K562 (cell line): ENCODE measurements around the gene SLC25A51. TPM values are rescaled to one million over a fixed set of nuclear protein-coding genes. Genes with fewer than 3 reads are reported as not detected.

Source experiments
- BRCA1 ChIP-seq, 2 experiments: fragments of 450-650 bp in 1 of 2; sonication (generic) in 1 of 2; formaldehyde crosslinking in 1 of 2; IDR thresholded peaks; 2 replicates each; pipeline versions ENCODE4 v1.5.0 to v1.6.1; 2017 to 2020; ENCODE audit warnings: mild to moderate bottlenecking in 1 of 2, missing genetic modification reagents in 1 of 2
- C11orf30 ChIP-seq: fragments of 450-650 bp; IDR thresholded peaks from 2 replicates; pipeline ENCODE4 v1.6.1; 2016; ENCODE audit warnings: low read depth, mild to moderate bottlenecking
- CXXC5 ChIP-seq: fragments of 250-450 bp; sonication (Bioruptor Pico); IDR thresholded peaks from 2 replicates; pipeline ENCODE4 v1.8.0; 2022; ENCODE audit warnings: inconsistent platforms, mild to moderate bottlenecking, moderate library complexity
- ESRRB ChIP-seq: fragments of 250-450 bp; sonication (Bioruptor Pico); IDR thresholded peaks from 2 replicates; pipeline ENCODE4 v1.5.0; 2020; ENCODE audit warnings: mild to moderate bottlenecking, moderate library complexity, borderline replicate concordance
- GATAD2B ChIP-seq: fragments of 450-650 bp; IDR thresholded peaks from 2 replicates; pipeline ENCODE4 v1.6.1; 2017; ENCODE audit warnings: mild to moderate bottlenecking, borderline replicate concordance
- HIVEP1 ChIP-seq: fragments of 250-450 bp; sonication (Bioruptor Pico); IDR thresholded peaks from 2 replicates; pipeline ENCODE4 v1.4.0; 2020; ENCODE audit warnings: mild to moderate bottlenecking
- IFI16 ChIP-seq: fragments of 250-450 bp; sonication (Bioruptor Pico); IDR thresholded peaks from 2 replicates; pipeline ENCODE4 v2.1.2; 2022; ENCODE audit warnings: mild to moderate bottlenecking, inconsistent platforms
- KAT8 ChIP-seq: fragments of 450-650 bp; IDR thresholded peaks from 2 replicates; pipeline ENCODE4 v1.6.1; 2016; ENCODE audit warnings: low read depth, mild to moderate bottlenecking
- PHB ChIP-seq: fragments of 250-450 bp; sonication (Bioruptor Pico); IDR thresholded peaks from 2 replicates; pipeline ENCODE4 v1.5.0; 2021
- SETDB1 ChIP-seq: IDR thresholded peaks from one replicate; pipeline ENCODE4 v1.6.1; 2012; ENCODE audit warnings: low read length, control low read depth, inconsistent platforms
- SMAD4 ChIP-seq: fragments of 250-450 bp; sonication (Bioruptor Pico); conservative IDR thresholded peaks from 2 replicates; pipeline ENCODE4 v1.8.0; 2021; ENCODE audit warnings: inconsistent platforms, mild to moderate bottlenecking, moderate library complexity
- SNIP1 ChIP-seq: fragments of 450-650 bp; IDR thresholded peaks from 2 replicates; pipeline ENCODE4 v1.7.1; 2017; ENCODE audit warnings: low read depth, mild to moderate bottlenecking
- SOX6 ChIP-seq: fragments of 450-650 bp; IDR thresholded peaks from 2 replicates; pipeline ENCODE4 v1.6.1; 2014; ENCODE audit warnings: mild to moderate bottlenecking
- SP2 ChIP-seq: IDR thresholded peaks from 2 replicates; pipeline ENCODE4 v1.6.1; 2011; ENCODE audit warnings: mild to moderate bottlenecking, low read depth, low read length, moderate library complexity; ENCODE audit not compliant: poor library complexity, severe bottlenecking; ENCODE audit errors: extremely low read depth
- SRSF9 ChIP-seq: fragments of 200-400 bp; formaldehyde crosslinking; IDR thresholded peaks from 2 replicates; pipeline ENCODE4 v1.6.1; 2017; ENCODE audit warnings: low read depth, low read length, borderline replicate concordance
- TAF9B ChIP-seq: fragments of 450-650 bp; IDR thresholded peaks from 2 replicates; pipeline ENCODE4 v1.6.1; 2018; ENCODE audit warnings: mild to moderate bottlenecking; ENCODE audit not compliant: partially characterized antibody
- TAL1 ChIP-seq: fragments of 450-650 bp; IDR thresholded peaks from 2 replicates; pipeline ENCODE4 v1.6.1; 2016; ENCODE audit warnings: mild to moderate bottlenecking
- TCF7L2 ChIP-seq: fragments of 150-350 bp; IDR thresholded peaks from 2 replicates; pipeline ENCODE4 v1.6.1; 2016; ENCODE audit warnings: low read depth, mild to moderate bottlenecking, low read length, moderate library complexity
- TEAD1 ChIP-seq, 2 experiments: fragments of 450-650 bp in 1 of 2; sonication (generic) in 1 of 2; formaldehyde crosslinking; IDR thresholded peaks; 2 replicates each; pipeline versions ENCODE4 v1.4.0 to v1.8.0; 2020 to 2022; ENCODE audit warnings: mild to moderate bottlenecking in 2 of 2, missing genetic modification reagents in 1 of 2
- ZNF239 ChIP-seq: fragments of 250-450 bp; sonication (Bioruptor Pico); IDR thresholded peaks from 2 replicates; pipeline ENCODE4 v1.4.0; 2020; ENCODE audit warnings: mild to moderate bottlenecking
- ZNF41 ChIP-seq: fragments of 250-450 bp; sonication (Bioruptor Pico); conservative IDR thresholded peaks from 2 replicates; pipeline ENCODE4 v1.4.0; 2020; ENCODE audit warnings: mild to moderate bottlenecking
- polyA plus RNA-seq, 8 experiments: library from polyadenylated mRNA; depleted of rRNA in 4 of 8; stranded (reverse) in 5 of 8; unstranded in 3 of 8; fragments of >200 nt; fragmentation: Nextera tagmentation in 2 of 8; fragmentation: Illumina TruSeq in 1 of 8; extraction: Ambion mirVana in 2 of 8; extraction: Trizol in 1 of 8; gene quantifications; 2 replicates each; pipeline versions ENCODE4 v1.2.1 to v1.2.3, GENCODE V29; 2011 to 2014; ENCODE audit warnings: inconsistent platforms in 1 of 8, missing spikeins in 1 of 8
- total RNA-seq, 7 experiments: library from RNA; depleted of rRNA in 6 of 7; stranded (reverse); fragments of >200 nt in 6 of 7; fragmentation: Illumina TruSeq in 2 of 7; extraction: Trizol in 2 of 7; gene quantifications; 2 replicates each; pipeline versions ENCODE4 v1.2.1 to v1.2.3, GENCODE V29; 2011 to 2021; ENCODE audit warnings: low replicate concordance in 1 of 7
- TF ChIP-seq, protein P1 (sequence below): IDR thresholded peaks from 3 replicates; pipeline ENCODE4 v1.6.1; 2011; ENCODE audit warnings: borderline replicate concordance, mild to moderate bottlenecking, moderate library complexity; ENCODE audit not compliant: insufficient read length; ENCODE audit errors: extremely low read depth
- TF ChIP-seq, protein P2 (sequence below): sonication (generic); formaldehyde crosslinking; IDR thresholded peaks from 2 replicates; pipeline ENCODE4 v1.8.0; 2022; ENCODE audit warnings: mild to moderate bottlenecking, missing genetic modification reagents
- TF ChIP-seq, protein P3 (sequence below): IDR thresholded peaks from 2 replicates; pipeline ENCODE4 v1.6.1; 2012; ENCODE audit warnings: low read depth, low read length, improper control_type of control experiment, borderline replicate concordance

The SLC25A51 gene
- total and polyA plus RNA-seq, 9 of the 15 experiments (the other 6 are each of a cell fraction or from before 2014, with no cell fraction given) = 9.1 to 40.7 (median 24.5) TPM

DNA sequence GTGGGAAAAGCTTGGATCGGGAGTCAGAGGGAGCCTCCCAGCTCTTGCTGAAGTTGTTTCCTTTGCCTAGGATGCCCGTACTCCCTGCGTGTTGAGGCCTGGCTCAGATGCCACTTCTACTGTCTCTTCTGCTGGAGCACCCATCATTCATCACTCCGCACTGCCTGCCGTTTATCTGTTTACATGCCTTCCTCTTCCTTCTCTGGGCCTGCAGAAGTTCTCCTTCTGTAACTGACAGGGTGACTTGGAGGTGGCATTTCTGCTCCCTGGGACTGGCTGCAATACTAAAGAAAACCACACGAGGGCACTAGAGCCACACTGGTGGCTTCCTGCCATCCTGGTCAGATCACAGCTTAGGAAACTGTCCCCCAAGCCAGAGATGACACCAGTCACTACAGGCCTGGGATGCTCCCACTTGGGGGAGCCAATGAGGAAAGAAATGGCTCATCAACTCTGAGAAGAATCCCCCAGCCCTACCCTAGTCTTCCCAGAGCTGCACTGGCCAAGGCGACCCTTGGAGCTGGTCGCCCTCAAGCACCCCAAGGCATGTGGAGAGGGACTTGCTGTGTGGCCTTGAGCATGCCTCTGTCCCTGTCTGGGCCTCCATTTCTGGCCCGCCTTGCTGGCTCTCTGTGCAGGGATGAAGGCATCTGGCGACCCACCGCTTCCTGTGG lies 9.7 kb upstream of the SLC25A51 start (continued):
- TF ChIP-seq, protein P1, sequence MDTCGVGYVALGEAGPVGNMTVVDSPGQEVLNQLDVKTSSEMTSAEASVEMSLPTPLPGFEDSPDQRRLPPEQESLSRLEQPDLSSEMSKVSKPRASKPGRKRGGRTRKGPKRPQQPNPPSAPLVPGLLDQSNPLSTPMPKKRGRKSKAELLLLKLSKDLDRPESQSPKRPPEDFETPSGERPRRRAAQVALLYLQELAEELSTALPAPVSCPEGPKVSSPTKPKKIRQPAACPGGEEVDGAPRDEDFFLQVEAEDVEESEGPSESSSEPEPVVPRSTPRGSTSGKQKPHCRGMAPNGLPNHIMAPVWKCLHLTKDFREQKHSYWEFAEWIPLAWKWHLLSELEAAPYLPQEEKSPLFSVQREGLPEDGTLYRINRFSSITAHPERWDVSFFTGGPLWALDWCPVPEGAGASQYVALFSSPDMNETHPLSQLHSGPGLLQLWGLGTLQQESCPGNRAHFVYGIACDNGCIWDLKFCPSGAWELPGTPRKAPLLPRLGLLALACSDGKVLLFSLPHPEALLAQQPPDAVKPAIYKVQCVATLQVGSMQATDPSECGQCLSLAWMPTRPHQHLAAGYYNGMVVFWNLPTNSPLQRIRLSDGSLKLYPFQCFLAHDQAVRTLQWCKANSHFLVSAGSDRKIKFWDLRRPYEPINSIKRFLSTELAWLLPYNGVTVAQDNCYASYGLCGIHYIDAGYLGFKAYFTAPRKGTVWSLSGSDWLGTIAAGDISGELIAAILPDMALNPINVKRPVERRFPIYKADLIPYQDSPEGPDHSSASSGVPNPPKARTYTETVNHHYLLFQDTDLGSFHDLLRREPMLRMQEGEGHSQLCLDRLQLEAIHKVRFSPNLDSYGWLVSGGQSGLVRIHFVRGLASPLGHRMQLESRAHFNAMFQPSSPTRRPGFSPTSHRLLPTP = no peak
- TF ChIP-seq SNIP1 (no peak), SMAD4 (CRISPR knock-in tag) (no peak), TEAD1 (CRISPR knock-in tag; IDR thresholded peaks at IDR 0.05) (peak; percentile 43 to 58; a peak in 1 of 4 replicates), GATAD2B (no peak), KAT8 (no peak), C11orf30 (no peak), BRCA1 (IDR thresholded peaks at IDR 0.05) (no peak), BRCA1 (CRISPR knock-in tag; IDR thresholded peaks at IDR 0.05) (no peak), SRSF9 (no peak), TAF9B (no peak), TAL1 (no peak), ZNF239 (CRISPR knock-in tag) (peak; percentile 64), SP2 (no peak), PHB (no peak), SOX6 (peak; percentile 64; the same call in 1 of the 2 replicates), TCF7L2 (no peak), ESRRB (CRISPR knock-in tag) (no peak), CXXC5 (no peak), SETDB1 (no peak), IFI16 (no peak), ZNF41 (no peak), HIVEP1 (CRISPR knock-in tag) (no peak)
- TF ChIP-seq, protein P2, sequence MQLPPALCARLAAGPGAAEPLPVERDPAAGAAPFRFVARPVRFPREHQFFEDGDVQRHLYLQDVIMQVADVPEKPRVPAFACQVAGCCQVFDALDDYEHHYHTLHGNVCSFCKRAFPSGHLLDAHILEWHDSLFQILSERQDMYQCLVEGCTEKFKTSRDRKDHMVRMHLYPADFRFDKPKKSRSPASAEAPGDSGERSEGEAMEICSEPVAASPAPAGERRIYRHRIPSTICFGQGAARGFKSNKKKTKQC (CRISPR knock-in tag) = 0 out of 2 replicates have a peak, but pooled peaks have one; percentile 19
- TF ChIP-seq, protein P3, sequence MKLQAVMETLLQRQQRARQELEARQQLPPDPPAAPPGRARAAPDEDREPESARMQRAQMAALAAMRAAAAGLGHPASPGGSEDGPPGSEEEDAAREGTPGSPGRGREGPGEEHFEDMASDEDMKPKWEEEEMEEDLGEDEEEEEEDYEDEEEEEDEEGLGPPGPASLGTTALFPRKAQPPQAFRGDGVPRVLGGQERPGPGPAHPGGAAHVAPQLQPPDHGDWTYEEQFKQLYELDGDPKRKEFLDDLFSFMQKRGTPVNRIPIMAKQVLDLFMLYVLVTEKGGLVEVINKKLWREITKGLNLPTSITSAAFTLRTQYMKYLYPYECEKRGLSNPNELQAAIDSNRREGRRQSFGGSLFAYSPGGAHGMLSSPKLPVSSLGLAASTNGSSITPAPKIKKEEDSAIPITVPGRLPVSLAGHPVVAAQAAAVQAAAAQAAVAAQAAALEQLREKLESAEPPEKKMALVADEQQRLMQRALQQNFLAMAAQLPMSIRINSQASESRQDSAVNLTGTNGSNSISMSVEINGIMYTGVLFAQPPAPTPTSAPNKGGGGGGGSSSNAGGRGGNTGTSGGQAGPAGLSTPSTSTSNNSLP = no peak
